B cell (primary cell): Measurements from ENCODE around the gene COMMD7. TPM values are rescaled to one million over a fixed set of nuclear protein-coding genes. Genes with fewer than 3 reads are reported as not detected.

ENCODE experiments used
- ATAC-seq: fragments of 200-7000 bp; cut with Tn5 transposase; one replicate; pipeline ENCODE4 v1.10.0; 2021; ENCODE audit warnings: low read depth, mild to moderate bottlenecking, moderate number of reproducible peaks, moderate library complexity
- CTCF ChIA-PET: fragments of 350-600 bp; sonication (Branson Sonifier 250); formaldehyde crosslinking; loops from one replicate; lab custom pipeline; 2021; ENCODE audit warnings: antibody characterized with exemption, inconsistent platforms; lab: Charles Lee
- POLR2A ChIA-PET: fragments of 350-600 bp; sonication (Branson Sonifier 250); formaldehyde crosslinking; loops from one replicate; lab custom pipeline; 2021; ENCODE audit warnings: antibody characterized with exemption; lab: Charles Lee
- DNase-seq: peaks from one replicate; pipeline ENCODE4 v3.0.0; 2013
- H2AFZ ChIP-seq: 2 replicates; pipeline ENCODE4 v1.6.1; 2012; ENCODE audit warnings: mild to moderate bottlenecking, low read depth, low read length; ENCODE audit not compliant: insufficient read depth, poor library complexity, severe bottlenecking
- H3K27ac ChIP-seq, 2 donors: 1 replicate in 1 of 2; 2 replicates in 1 of 2; pipeline ENCODE4 v1.5.1; 2012 to 2013; ENCODE audit warnings: low read length in 2 of 2, mild to moderate bottlenecking in 2 of 2, moderate library complexity in 1 of 2
- H3K27me3 ChIP-seq, 4 experiments: fragments of 200-600 bp in 1 of 4; sonication (generic) in 1 of 4; replicated peaks in 1 of 4; 1 replicate in 2 of 4; 2 replicates in 2 of 4; pipeline versions ENCODE4 v1.6.1 to v1.7.0; 2013 to 2016; ENCODE audit warnings: low read length in 3 of 4, mild to moderate bottlenecking in 2 of 4, mixed read lengths in 1 of 4, moderate library complexity in 1 of 4; ENCODE audit not compliant: insufficient read depth in 4 of 4, control insufficient read depth in 3 of 4; ENCODE audit errors: control extremely low read depth in 1 of 4
- H3K36me3 ChIP-seq, 2 experiments: replicated peaks in 1 of 2; 1 replicate in 1 of 2; 2 replicates in 1 of 2; pipeline versions ENCODE4 v1.6.1 to v1.7.1; 2013; ENCODE audit warnings: low read length in 1 of 2; ENCODE audit not compliant: insufficient read depth in 2 of 2, control insufficient read depth in 1 of 2; ENCODE audit errors: control extremely low read depth in 1 of 2, extremely low read depth in 1 of 2
- H3K4me1 ChIP-seq, 2 donors: fragments of 200-600 bp in 1 of 2; sonication (generic) in 1 of 2; 1 replicate in 1 of 2; 2 replicates in 1 of 2; pipeline versions ENCODE4 v1.5.1 to v1.6.1; 2013 to 2017; ENCODE audit warnings: low read length in 2 of 2; ENCODE audit not compliant: control insufficient read depth in 2 of 2, insufficient read depth in 2 of 2
- H3K4me2 ChIP-seq: replicated peaks from 2 replicates; pipeline ENCODE3; 2012; ENCODE audit warnings: mild to moderate bottlenecking, low read depth, low read length; ENCODE audit not compliant: poor library complexity, severe bottlenecking
- H3K4me3 ChIP-seq, 5 experiments: fragments of 200-600 bp in 1 of 5; sonication (generic) in 1 of 5; 1 replicate in 3 of 5; 2 replicates in 2 of 5; pipeline versions ENCODE4 v1.5.1 to v1.7.0; 2011 to 2016; ENCODE audit warnings: low read length in 4 of 5, mild to moderate bottlenecking in 4 of 5, low read depth in 2 of 5, control low read depth in 1 of 5, moderate library complexity in 1 of 5; ENCODE audit not compliant: insufficient read depth in 1 of 5; ENCODE audit errors: control extremely low read depth in 1 of 5, extremely low read depth in 1 of 5
- H3K79me2 ChIP-seq: fragments of 200-600 bp; sonication (generic); one replicate; pipeline ENCODE4 v1.6.0; 2016; ENCODE audit warnings: low read length; ENCODE audit not compliant: control insufficient read depth, insufficient read depth
- H3K9ac ChIP-seq: fragments of 200-600 bp; sonication (generic); 2 replicates; pipeline ENCODE4 v1.6.1; 2017; ENCODE audit warnings: mild to moderate bottlenecking, low read length, moderate library complexity
- H3K9me3 ChIP-seq, 3 donors: one replicate each; pipeline versions ENCODE4 v1.6.1 to v1.7.1; 2013; ENCODE audit warnings: low read length in 2 of 3; ENCODE audit not compliant: control insufficient read depth in 2 of 3, insufficient read depth in 1 of 3; ENCODE audit errors: control extremely low read depth in 1 of 3
- H4K20me1 ChIP-seq: 2 replicates; pipeline ENCODE4 v1.6.0; 2012; ENCODE audit warnings: mild to moderate bottlenecking, low read length; ENCODE audit not compliant: insufficient read depth, control insufficient read depth, poor library complexity, severe bottlenecking
- H3K27ac Mint-ChIP-seq: one replicate; pipeline ENCODE4 v1.8.0; 2021; ENCODE audit warnings: mixed read lengths
- H3K27me3 Mint-ChIP-seq: one replicate; pipeline ENCODE4 v1.8.0; 2021; ENCODE audit warnings: mixed read lengths
- H3K4me1 Mint-ChIP-seq: one replicate; pipeline ENCODE4 v1.8.0; 2021; ENCODE audit warnings: mixed read lengths
- H3K4me3 Mint-ChIP-seq: one replicate; pipeline ENCODE4 v1.8.0; 2021; ENCODE audit warnings: mixed read lengths
- H3K9me3 Mint-ChIP-seq: one replicate; pipeline ENCODE4 v1.8.0; 2022; ENCODE audit warnings: mixed read lengths; ENCODE audit not compliant: insufficient read depth
- CTCF ChIP-seq: fragments of 200-600 bp; IDR thresholded peaks from one replicate; pipeline ENCODE4 v1.8.0; 2022; ENCODE audit warnings: antibody characterized with exemption, mild to moderate bottlenecking
- EZH2 ChIP-seq: IDR thresholded peaks from 2 replicates; pipeline ENCODE4 v1.6.1; 2012; ENCODE audit warnings: borderline replicate concordance, low read depth, mild to moderate bottlenecking, moderate library complexity, low read length; ENCODE audit not compliant: insufficient read depth, poor library complexity, severe bottlenecking
- WGBS: methylation state at CpG from one replicate; pipeline ENCODE4 v1.1.5; 2013; ENCODE audit warnings: missing lambda C conversion rate; ENCODE audit not compliant: insufficient coverage; 5-methylcytosine and 5-hydroxymethylcytosine counted together
- intact Hi-C: fragments of 100-400 bp; cut with micrococcal nuclease; formaldehyde crosslinking; loops from one replicate; pipeline ENCODE4 v1.10.0; 2022
- polyA plus RNA-seq: library from polyadenylated mRNA; depleted of rRNA; stranded (reverse); fragments of >200 nt; gene quantifications from 2 replicates; pipeline ENCODE4 v1.2.3, GENCODE V29; 2012
- total RNA-seq, 2 donors: library from RNA; stranded (reverse); fragments of 120-200 nt in 1 of 2; gene quantifications; 1 replicate in 1 of 2; 2 replicates in 1 of 2; pipeline versions ENCODE4 v1.2.3 to v1.2.4, GENCODE V29; 2013 to 2022

The COMMD7 gene
- total and polyA plus RNA-seq, 2 donors (not counting 1 experiment from before 2014, with no cell fraction given), result 24.5 to 34.9 TPM

- intact Hi-C loops, result loop anchor here (1.0 kb wide), 2 partner anchors 20 to 68 kb away; partner anchors contain the start of gene DNMT3B
- H3K27ac ChIP-seq, result peak overlapping the region; percentile 66 to 88
- ChIA-PET CTCF (interaction anchor here (1.9 to 2.9 kb wide), 2 partner anchors 20 to 36 kb away, joined by 12 to 15 read pairs; partner anchors contain the start of gene DNMT3B), POLR2A (interaction anchor here (0.6 to 1.3 kb wide), 3 partner anchors 20 to 77 kb away, joined by 3 to 12 read pairs (median 5); partner anchors contain the start of genes C20orf203, DNMT3B and MAPRE1)
- H3K36me3 ChIP-seq, result no peaks in the 10 kb centered on the region
- TF ChIP-seq EZH2, result no peak
- no peak for TF ChIP-seq CTCF
- Mint-ChIP-seq H3K27ac (peak overlapping the region; percentile 91), H3K27me3 (no peaks in the 10 kb centered on the region), H3K4me3 (peak overlapping the region; percentile 99), H3K4me1 (peaks cover 27% of the 10 kb centered on the region), H3K9me3 (no peaks in the 10 kb centered on the region)
- H3K9me3 ChIP-seq, result no peaks in the 10 kb centered on the region
- DNase-seq, result peak; percentile 24
- no peaks in the 10 kb centered on the region for H3K27me3 ChIP-seq
- H3K9ac ChIP-seq, result peak overlapping the region; percentile 96
- peaks cover 39% of the 10 kb centered on the region for H3K79me2 ChIP-seq
- WGBS, result 4% methylated on average over 24 of the region's 25 CpGs
- no peak for ATAC-seq
- peaks cover 10% of the 10 kb centered on the region for H4K20me1 ChIP-seq
- peaks cover 13 to 18% of the 10 kb centered on the region in 2 donors for H3K4me1 ChIP-seq
- H2AFZ ChIP-seq, result peak overlapping the region; percentile 98
- H3K4me3 ChIP-seq, result peak overlapping the region; percentile 59 to 94 (median 72)
- H3K4me2 ChIP-seq, result peak overlapping the region; percentile 81
These were observed 688 bp downstream of the COMMD7 start for GRCh38 chr20:32742322-32743236.
